HUES64 (cell line): Measurements from ENCODE around the gene NEK11.
"Not testable (repeated sequence)": the region's sequence is repeated elsewhere in the genome, so short reads cannot be mapped to it uniquely, and the experiment has no call there.

ENCODE experiments used
- H3K27ac ChIP-seq: 2 replicates; pipeline ENCODE4 v1.7.0; 2013; ENCODE audit warnings: low read depth, low read length, inconsistent platforms
- H3K27me3 ChIP-seq: 2 replicates; pipeline ENCODE4 v1.6.1; 2013; ENCODE audit warnings: mild to moderate bottlenecking, low read length; ENCODE audit not compliant: insufficient read depth
- H3K36me3 ChIP-seq: 2 replicates; pipeline ENCODE4 v1.6.1; 2013; ENCODE audit warnings: mild to moderate bottlenecking, low read length; ENCODE audit not compliant: insufficient read depth
- H3K4me1 ChIP-seq: 2 replicates; pipeline ENCODE4 v1.6.1; 2013; ENCODE audit warnings: mild to moderate bottlenecking, low read length, moderate library complexity; ENCODE audit not compliant: insufficient read depth
- H3K4me3 ChIP-seq: 2 replicates; pipeline ENCODE4 v1.5.1; 2013; ENCODE audit warnings: mild to moderate bottlenecking, low read length, moderate library complexity
- H3K9ac ChIP-seq: 2 replicates; pipeline ENCODE4 v1.6.1; 2013; ENCODE audit warnings: mild to moderate bottlenecking, low read depth, low read length
- H3K9me3 ChIP-seq: 2 replicates; pipeline ENCODE4 v1.6.1; 2013; ENCODE audit warnings: low read depth, low read length; ENCODE audit not compliant: insufficient read depth
- WGBS: fragments of 150-250, 120-280 bp; methylation state at CpG from one replicate; pipeline ENCODE4 v1.1.7; 2013; ENCODE audit warnings: missing lambda C conversion rate; 5-methylcytosine and 5-hydroxymethylcytosine counted together

NEK11 gene

DNA sequence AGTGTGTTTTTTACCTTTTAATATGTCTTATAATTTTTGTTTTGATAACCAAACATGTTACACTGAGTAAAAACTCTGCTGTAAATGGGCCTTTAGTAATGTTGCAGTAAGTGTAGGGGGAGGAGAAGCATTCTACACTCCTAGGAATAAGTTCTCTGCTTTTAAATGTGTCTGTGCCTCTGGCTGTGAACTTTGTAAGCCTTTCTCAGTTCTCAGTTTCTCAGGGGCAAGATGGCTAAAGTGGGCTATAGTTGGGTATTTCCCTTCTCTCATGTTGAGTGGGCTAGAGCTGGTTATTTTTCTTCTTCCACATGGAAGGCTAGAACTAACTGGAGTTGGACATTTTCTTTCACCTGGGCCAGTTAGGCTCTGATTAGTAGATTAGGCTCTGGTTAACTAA, 279.6 kb downstream of the NEK11 start:
- no peaks in the 10 kb centered on the region for H3K36me3 ChIP-seq
- no peak overlapping the region for H3K4me3 ChIP-seq
- no peak overlapping the region for H3K27ac ChIP-seq
- H3K9ac ChIP-seq, result no peak overlapping the region
- H3K4me1 ChIP-seq, result no peaks in the 10 kb centered on the region
- no peaks in the 10 kb centered on the region for H3K9me3 ChIP-seq
- H3K27me3 ChIP-seq, result no peaks in the 10 kb centered on the region

DNA sequence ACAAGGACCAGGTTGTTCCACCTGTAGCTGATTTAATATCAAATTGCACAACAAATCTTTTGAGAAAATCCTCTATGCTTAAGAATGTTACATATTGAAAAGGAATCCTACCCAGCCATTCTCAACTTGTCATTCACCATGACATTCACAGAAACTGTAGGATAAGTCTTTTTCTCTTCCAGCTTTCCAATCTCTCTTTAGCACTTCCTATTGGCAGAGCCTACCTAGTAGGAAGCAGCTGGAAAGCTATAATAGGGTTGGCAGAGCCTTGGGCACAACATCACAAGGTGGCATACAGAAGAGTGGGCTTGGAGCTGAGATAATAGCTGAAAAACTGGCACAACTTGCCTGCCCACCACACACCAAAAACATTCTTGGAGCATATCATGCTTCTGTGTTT, 287.6 kb downstream of the NEK11 start:
- no peaks in the 10 kb centered on the region for H3K9me3 ChIP-seq
- no peaks in the 10 kb centered on the region for H3K27me3 ChIP-seq
- H3K9ac ChIP-seq, result no peak overlapping the region
- no peak overlapping the region for H3K27ac ChIP-seq
- H3K4me3 ChIP-seq, result no peak overlapping the region
- no peaks in the 10 kb centered on the region for H3K4me1 ChIP-seq
- H3K36me3 ChIP-seq, result no peaks in the 10 kb centered on the region

DNA sequence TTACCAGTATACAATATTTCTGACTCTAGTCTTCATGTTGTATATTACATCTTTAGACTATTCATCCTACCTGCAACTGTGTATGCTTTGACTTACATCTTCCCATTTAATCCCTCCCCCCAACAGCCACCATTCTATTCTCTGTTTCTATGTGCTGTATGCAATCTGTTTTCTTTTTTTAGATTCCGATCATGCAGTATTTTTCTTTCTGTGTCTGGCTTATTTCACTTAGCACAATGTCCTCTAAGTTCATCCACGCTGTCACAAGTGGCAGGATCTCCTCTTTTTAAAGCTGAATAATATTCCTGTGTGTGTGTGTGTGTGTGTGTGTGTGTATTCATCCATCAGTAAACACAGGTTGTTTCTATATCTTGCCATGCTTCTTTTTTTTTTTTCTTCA, 288.5 kb downstream of the NEK11 start:
- no peak overlapping the region for H3K27ac ChIP-seq
- H3K4me3 ChIP-seq, result no peak overlapping the region
- no peaks in the 10 kb centered on the region for H3K4me1 ChIP-seq
- 100% methylated on average over 2 of the region's 2 CpGs for WGBS
- H3K27me3 ChIP-seq, result no peaks in the 10 kb centered on the region
- no peaks in the 10 kb centered on the region for H3K9me3 ChIP-seq
- H3K36me3 ChIP-seq, result no peaks in the 10 kb centered on the region
- no peak overlapping the region for H3K9ac ChIP-seq

DNA sequence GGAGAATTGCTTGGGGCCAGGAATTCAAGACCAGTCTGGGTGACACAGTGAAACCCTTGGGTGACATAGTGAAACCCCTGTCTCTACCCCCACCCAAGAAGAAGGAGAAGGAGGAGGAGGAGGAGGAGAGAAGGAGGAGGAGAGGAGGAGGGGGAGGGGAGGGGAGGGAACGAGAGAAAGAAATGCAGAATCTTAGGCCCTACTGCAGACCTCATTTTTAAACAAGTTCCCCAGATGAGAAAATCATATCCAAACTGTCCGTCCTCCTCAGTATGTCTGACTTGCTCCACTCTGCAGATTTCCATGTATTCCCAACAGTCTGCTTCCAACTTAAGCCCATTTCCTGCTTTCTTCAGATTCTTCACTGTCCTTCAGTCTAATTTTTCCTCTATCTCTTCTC, 291.0 kb downstream of the NEK11 start:
- no peak overlapping the region for H3K4me3 ChIP-seq
- H3K4me1 ChIP-seq, result no peaks in the 10 kb centered on the region
- 89% methylated on average over 1 of the region's 2 CpGs for WGBS
- no peaks in the 10 kb centered on the region for H3K36me3 ChIP-seq
- H3K9me3 ChIP-seq, result no peaks in the 10 kb centered on the region
- H3K27ac ChIP-seq, result no peak overlapping the region
- H3K9ac ChIP-seq, result no peak overlapping the region
- H3K27me3 ChIP-seq, result no peaks in the 10 kb centered on the region

DNA sequence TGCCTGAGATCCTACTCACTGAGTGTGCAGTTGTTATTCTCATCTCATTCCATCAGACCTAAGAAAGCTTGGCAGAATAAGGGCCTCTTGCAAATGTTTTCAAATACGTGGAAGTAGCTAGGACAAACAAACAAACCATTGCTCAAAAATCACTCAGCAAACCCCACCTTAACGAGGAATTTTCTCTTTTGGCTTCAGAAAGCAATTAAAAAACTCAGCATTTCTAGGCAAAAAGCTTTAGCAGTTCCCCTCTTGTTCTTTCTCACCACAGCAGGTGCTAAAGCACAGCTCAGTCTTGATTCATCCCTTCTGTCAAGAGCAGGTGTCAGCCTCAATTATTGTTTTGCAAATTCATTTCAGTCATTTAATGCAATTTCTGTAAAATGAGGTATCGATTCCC, 296.3 kb downstream of the NEK11 start:
- H3K27me3 ChIP-seq, result no peaks in the 10 kb centered on the region
- H3K4me3 ChIP-seq, result no peak overlapping the region
- no peak overlapping the region for H3K27ac ChIP-seq
- H3K4me1 ChIP-seq, result no peaks in the 10 kb centered on the region
- H3K9me3 ChIP-seq, result no peaks in the 10 kb centered on the region
- H3K9ac ChIP-seq, result no peak overlapping the region
- no peaks in the 10 kb centered on the region for H3K36me3 ChIP-seq
- WGBS, result 78% methylated on average over 3 of the region's 3 CpGs

DNA sequence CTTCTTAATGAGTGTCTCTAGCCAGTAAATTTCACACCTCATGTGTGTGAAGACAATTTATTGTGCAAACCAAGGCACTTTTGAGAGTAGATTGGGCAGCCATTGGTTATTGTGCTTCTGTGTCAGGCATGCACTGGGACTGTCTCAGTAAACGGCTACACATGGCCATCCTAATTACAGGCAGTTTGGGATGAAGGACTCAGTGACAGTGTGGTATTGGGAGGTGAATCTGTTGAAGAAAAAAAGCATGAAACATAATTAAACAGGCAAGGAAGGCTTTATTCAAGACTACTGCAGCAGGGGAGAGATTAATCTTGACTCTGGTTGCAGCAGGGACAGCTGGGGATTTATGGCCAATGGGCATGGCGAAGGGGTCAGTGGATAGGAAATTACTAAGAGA, 297.1 kb downstream of the NEK11 start:
- no peak overlapping the region for H3K27ac ChIP-seq
- 91% methylated on average over 2 of the region's 2 CpGs for WGBS
- H3K4me1 ChIP-seq, result no peaks in the 10 kb centered on the region
- no peaks in the 10 kb centered on the region for H3K9me3 ChIP-seq
- H3K27me3 ChIP-seq, result no peaks in the 10 kb centered on the region
- no peaks in the 10 kb centered on the region for H3K36me3 ChIP-seq
- no peak overlapping the region for H3K9ac ChIP-seq
- no peak overlapping the region for H3K4me3 ChIP-seq

DNA sequence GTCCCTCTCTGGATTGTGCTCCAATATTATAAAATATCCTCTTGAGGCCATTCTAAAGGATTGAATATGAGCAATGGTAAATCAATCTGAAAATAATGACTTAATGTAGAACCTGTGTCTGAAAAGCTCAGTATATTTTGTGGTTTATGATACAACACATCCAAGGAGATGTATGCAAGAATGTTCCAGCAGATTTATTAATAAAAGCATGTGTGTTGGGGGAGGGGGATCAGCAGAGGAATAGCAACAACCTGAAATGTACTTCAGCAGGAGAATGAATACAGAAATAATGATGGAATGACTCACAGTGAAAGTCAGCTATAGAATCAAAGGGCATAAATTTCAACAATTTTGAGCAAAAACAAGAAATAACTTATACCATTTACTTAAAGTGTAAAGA, 298.2 kb downstream of the NEK11 start:
- no peaks in the 10 kb centered on the region for H3K27me3 ChIP-seq
- no peak overlapping the region for H3K4me3 ChIP-seq
- no peak overlapping the region for H3K9ac ChIP-seq

DNA sequence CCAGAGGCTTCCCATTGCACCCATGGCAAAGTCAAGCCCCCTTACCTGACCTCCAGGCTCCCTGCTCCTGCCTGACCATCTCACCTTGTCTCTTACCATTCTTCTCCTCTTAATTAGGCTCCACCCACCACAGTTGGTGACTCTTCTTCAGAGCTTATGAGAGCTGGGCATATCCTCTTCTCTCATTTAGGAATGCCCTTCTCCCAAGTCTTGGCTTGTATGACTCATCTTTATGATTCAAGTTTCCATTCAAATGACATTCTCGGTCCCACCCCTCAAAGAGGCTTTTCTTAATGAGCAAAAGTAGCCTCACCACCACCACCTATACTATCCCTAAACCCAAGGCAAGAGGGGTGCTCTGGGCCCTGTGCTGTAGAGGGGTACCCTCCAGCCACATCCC, 299.6 kb downstream of the NEK11 start:
- H3K27me3 ChIP-seq, result no peaks in the 10 kb centered on the region
- no peak overlapping the region for H3K9ac ChIP-seq
- H3K9me3 ChIP-seq, result no peaks in the 10 kb centered on the region
- no peak overlapping the region for H3K4me3 ChIP-seq
- H3K36me3 ChIP-seq, result no peaks in the 10 kb centered on the region
- no peak overlapping the region for H3K27ac ChIP-seq
- 88% methylated on average over 1 of the region's 1 CpG for WGBS
- no peaks in the 10 kb centered on the region for H3K4me1 ChIP-seq

More for the DNA sequence above, 298.2 kb downstream of the NEK11 start:
- Histone ChIP-seq H3K9me3 (no peaks in the 10 kb centered on the region), H3K27ac (no peak overlapping the region), H3K36me3 (no peaks in the 10 kb centered on the region), H3K4me1 (no peaks in the 10 kb centered on the region)

DNA sequence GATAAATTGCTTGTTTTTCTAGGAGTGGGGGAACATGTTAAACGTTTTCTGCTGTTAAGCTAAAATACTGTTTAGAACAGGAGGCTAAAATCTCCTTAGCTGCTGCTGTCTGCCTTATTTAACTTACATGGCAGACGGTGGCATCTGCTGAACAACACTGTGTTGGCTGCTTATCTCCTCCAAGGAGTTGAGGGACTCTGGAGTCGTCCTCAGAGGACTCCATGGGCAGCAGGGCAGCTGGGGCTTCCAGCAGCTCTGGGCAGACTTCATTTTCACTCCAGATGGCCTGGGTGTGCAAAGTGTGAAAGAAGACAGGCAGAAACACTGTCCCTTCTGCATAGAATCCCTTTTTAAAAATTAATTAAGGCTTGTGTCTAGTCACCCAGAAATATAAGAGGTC, 302.0 kb downstream of the NEK11 start:
- H3K36me3 ChIP-seq, result no peaks in the 10 kb centered on the region
- H3K9me3 ChIP-seq, result no peaks in the 10 kb centered on the region
- no peaks in the 10 kb centered on the region for H3K4me1 ChIP-seq
- no peak overlapping the region for H3K4me3 ChIP-seq
- WGBS, result 75% methylated on average over 3 of the region's 3 CpGs
- H3K27me3 ChIP-seq, result no peaks in the 10 kb centered on the region
- no peak overlapping the region for H3K9ac ChIP-seq
- no peak overlapping the region for H3K27ac ChIP-seq

DNA sequence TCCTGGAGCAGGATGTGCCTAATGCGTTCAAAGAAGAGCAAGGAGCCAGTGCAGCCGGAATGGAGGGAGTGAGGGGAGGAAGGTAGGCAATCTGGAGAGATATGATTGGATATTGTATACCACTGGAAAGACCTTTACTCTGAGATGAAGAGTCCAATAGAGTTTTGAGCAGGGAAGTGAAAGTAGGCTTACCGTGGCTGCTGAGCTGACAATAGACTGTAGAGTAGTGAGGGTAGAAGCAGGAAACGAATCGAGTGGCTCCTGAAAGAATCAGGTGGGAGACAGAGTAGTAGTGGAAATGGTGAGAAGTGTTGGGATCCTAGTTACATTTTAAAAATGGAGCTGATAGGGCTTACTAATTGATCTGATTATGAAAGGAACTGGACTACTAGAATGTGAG, 303.1 kb downstream of the NEK11 start:
- no peak overlapping the region for H3K27ac ChIP-seq
- 94% methylated on average over 5 of the region's 5 CpGs for WGBS
- no peaks in the 10 kb centered on the region for H3K9me3 ChIP-seq
- no peaks in the 10 kb centered on the region for H3K36me3 ChIP-seq
- H3K4me3 ChIP-seq, result no peak overlapping the region
- no peak overlapping the region for H3K9ac ChIP-seq
- H3K27me3 ChIP-seq, result no peaks in the 10 kb centered on the region
- no peaks in the 10 kb centered on the region for H3K4me1 ChIP-seq

DNA sequence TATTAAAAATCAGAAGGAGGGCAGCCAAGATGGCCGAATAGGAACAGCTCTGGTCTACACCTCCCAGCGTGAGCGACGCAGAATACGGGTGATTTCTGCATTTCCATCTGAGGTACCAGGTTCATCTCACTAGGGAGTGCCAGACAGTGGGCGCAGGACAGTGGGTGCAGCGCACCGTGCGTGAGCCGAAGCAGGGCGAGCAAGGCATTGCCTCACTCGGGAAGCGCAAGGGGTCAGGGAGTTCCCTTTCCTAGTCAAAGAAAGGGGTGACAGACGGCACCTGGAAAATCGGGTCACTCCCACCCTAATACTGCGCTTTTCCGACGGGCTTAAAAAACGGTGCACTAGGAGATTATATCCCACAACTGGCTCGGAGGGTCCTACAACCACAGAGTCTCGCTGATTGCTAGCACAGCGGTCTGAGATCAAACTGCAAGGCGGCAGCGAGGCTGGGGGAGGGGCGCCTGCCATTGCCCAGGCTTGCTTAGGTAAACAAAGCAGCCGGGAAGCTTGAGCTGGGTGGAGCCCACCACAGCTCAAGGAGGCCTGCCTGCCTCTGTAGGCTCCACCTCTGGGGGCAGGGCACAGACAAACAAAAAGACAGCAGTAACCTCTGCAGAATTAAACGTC, 304.9 kb downstream of the NEK11 start:
- WGBS, result 77% methylated on average over 27 of the region's 27 CpGs
- not testable (repeated sequence) for H3K36me3 ChIP-seq, H3K27me3 ChIP-seq, H3K4me1 ChIP-seq, H3K9me3 ChIP-seq, H3K27ac ChIP-seq
- H3K9ac ChIP-seq, result peak overlapping the region; percentile 26; the same call in 1 of the 2 replicates
- peak overlapping the region; percentile 21; the same call in 1 of the 2 replicates for H3K4me3 ChIP-seq

DNA sequence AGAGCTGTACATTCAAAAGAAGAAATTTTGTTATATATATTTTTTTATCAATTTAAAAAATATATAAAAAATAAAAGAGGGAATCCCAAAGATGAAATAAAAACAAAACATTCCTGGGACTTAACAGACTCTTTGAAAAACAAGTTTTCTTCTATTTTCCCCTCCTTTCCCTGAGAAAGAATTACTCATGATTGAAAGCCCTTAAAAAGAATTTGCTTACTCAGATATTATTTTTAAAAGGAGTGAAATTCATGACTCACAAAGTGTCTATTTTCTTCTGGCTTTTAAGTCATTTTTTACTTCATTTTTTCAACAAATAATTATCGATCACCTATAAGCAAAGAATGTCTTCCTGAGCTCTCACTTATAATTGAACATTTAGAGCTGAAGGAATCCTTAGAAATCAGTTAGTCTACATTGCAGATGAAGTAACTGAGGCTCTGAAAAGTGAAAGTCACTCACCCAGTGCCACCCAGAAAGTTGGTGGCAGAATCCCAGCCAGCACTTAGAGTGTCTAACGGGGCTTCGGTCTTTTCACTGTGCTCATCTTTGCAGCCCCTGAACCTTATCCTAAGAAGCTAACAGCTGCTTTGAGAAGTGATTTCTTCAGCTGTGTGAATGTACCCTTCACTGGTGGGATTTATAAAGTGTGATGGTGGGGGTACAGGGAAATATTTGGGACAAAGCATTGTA, 312.4 kb downstream of the NEK11 start:
- no peak overlapping the region for H3K27ac ChIP-seq
- H3K4me3 ChIP-seq, result no peak overlapping the region
- H3K9ac ChIP-seq, result no peak overlapping the region
- H3K36me3 ChIP-seq, result no peaks in the 10 kb centered on the region
- no peaks in the 10 kb centered on the region for H3K4me1 ChIP-seq
- H3K9me3 ChIP-seq, result peaks cover 11% of the 10 kb centered on the region; the same call in 1 of the 2 replicates
- 93% methylated on average over 3 of the region's 3 CpGs for WGBS
- no peaks in the 10 kb centered on the region for H3K27me3 ChIP-seq
